Upper lobe of right lung (tissue), 1 donor: ENCODE results near the gene KLK10. TPM values are rescaled to one million over a fixed set of nuclear protein-coding genes. Genes with fewer than 3 reads are reported as not detected.

Source experiments
- ATAC-seq: fragments of 200-7000 bp; cut with Tn5 transposase; one replicate; pipeline ENCODE4 v1.9.1; 2020; ENCODE audit warnings: mild to moderate bottlenecking, moderate library complexity
- DNase-seq: peaks from one replicate; pipeline ENCODE4 v3.0.0-alpha.2; 2020
- H3K27ac ChIP-seq: fragments of 200-600 bp; one replicate; pipeline ENCODE4 v1.8.0; 2022
- H3K27me3 ChIP-seq: fragments of 200-600 bp; one replicate; pipeline ENCODE4 v1.8.0; 2022; ENCODE audit warnings: mild to moderate bottlenecking
- H3K36me3 ChIP-seq: fragments of 200-600 bp; one replicate; pipeline ENCODE4 v1.8.0; 2022
- H3K4me1 ChIP-seq: fragments of 200-600 bp; one replicate; pipeline ENCODE4 v1.8.0; 2022
- H3K4me3 ChIP-seq: fragments of 200-600 bp; one replicate; pipeline ENCODE4 v1.8.0; 2022; ENCODE audit warnings: mild to moderate bottlenecking
- H3K9me3 ChIP-seq: fragments of 200-600 bp; one replicate; pipeline ENCODE4 v1.8.0; 2022
- intact Hi-C: fragments of 100-400 bp; cut with DNase I; formaldehyde crosslinking; loops from one replicate; pipeline ENCODE4 v1.11.0; 2022
- long read RNA-seq: library from polyadenylated mRNA; unstranded; transcript quantifications from one replicate; pipeline ENCODE4 v2.0.0, GENCODE V29; 2021
- total RNA-seq: library from RNA; stranded (reverse); fragmentation: NEBNext Ultra II Directional; extraction: Animal tissue kit (Norgen Biotek cat#: 25700); gene quantifications from one replicate; pipeline ENCODE4 v1.2.1, GENCODE V29; 2021
- TF ChIP-seq, protein P1 (sequence below): fragments of 200-600 bp; IDR thresholded peaks from one replicate; pipeline ENCODE4 v1.8.0; 2022; ENCODE audit warnings: antibody characterized with exemption
- donor health status: DM: no; HTN: yes; CAD: no; lungs with severe emphysema.

The KLK10 gene, protein sequence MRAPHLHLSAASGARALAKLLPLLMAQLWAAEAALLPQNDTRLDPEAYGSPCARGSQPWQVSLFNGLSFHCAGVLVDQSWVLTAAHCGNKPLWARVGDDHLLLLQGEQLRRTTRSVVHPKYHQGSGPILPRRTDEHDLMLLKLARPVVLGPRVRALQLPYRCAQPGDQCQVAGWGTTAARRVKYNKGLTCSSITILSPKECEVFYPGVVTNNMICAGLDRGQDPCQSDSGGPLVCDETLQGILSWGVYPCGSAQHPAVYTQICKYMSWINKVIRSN
- 4.7 TPM for total RNA-seq
- long read RNA-seq, transcript KLK10-202 (6 exons, 1,508 nt) = major isoform, 7 of 14 reads
- long read RNA-seq, partial matches to known transcripts = 3 of 14 reads
- long read RNA-seq, other reads (novel, unspliced or antisense) = 3 of 14 reads

DNA sequence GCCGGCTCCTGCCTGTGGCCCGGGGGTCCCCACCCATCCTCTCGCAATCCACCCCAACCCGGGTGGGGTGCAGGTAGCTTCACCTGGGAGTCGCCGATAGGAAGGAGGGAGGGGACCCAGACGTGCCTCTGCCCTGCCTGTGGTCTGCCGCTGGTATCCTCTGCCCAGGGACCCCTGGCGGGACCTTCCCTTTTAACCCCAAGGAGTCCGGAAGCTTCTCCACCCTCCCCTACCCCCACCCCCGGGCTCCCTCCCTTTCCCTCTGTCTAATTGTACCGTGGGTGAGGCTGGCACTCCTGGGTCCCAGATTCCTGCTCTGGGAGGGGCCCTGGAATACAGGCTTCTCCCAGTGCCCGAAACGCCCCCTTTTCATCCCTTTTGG, at the start of gene KLK10:
KLK10 (minus strand) TSS at position 166 of the 382 bp plus-strand sequence. CDS start 579 bp downstream, outside the sequence.
- peak within 1 kb of the TSS; percentile 37 for H3K4me3 ChIP-seq
- no peaks in the 10 kb centered on the region for H3K9me3 ChIP-seq
- ATAC-seq (peak; percentile 4), DNase-seq (no peak)
- TF ChIP-seq, protein P1, sequence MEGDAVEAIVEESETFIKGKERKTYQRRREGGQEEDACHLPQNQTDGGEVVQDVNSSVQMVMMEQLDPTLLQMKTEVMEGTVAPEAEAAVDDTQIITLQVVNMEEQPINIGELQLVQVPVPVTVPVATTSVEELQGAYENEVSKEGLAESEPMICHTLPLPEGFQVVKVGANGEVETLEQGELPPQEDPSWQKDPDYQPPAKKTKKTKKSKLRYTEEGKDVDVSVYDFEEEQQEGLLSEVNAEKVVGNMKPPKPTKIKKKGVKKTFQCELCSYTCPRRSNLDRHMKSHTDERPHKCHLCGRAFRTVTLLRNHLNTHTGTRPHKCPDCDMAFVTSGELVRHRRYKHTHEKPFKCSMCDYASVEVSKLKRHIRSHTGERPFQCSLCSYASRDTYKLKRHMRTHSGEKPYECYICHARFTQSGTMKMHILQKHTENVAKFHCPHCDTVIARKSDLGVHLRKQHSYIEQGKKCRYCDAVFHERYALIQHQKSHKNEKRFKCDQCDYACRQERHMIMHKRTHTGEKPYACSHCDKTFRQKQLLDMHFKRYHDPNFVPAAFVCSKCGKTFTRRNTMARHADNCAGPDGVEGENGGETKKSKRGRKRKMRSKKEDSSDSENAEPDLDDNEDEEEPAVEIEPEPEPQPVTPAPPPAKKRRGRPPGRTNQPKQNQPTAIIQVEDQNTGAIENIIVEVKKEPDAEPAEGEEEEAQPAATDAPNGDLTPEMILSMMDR = no peak
- intact Hi-C loops = no loop called here
- H3K4me1 ChIP-seq = peaks cover 12% of the 10 kb centered on the region
- H3K27me3 ChIP-seq = peaks cover 60% of the 10 kb centered on the region
- H3K27ac ChIP-seq = no peak within 1 kb of the TSS
- H3K36me3 ChIP-seq = no peaks in the 10 kb centered on the region

DNA sequence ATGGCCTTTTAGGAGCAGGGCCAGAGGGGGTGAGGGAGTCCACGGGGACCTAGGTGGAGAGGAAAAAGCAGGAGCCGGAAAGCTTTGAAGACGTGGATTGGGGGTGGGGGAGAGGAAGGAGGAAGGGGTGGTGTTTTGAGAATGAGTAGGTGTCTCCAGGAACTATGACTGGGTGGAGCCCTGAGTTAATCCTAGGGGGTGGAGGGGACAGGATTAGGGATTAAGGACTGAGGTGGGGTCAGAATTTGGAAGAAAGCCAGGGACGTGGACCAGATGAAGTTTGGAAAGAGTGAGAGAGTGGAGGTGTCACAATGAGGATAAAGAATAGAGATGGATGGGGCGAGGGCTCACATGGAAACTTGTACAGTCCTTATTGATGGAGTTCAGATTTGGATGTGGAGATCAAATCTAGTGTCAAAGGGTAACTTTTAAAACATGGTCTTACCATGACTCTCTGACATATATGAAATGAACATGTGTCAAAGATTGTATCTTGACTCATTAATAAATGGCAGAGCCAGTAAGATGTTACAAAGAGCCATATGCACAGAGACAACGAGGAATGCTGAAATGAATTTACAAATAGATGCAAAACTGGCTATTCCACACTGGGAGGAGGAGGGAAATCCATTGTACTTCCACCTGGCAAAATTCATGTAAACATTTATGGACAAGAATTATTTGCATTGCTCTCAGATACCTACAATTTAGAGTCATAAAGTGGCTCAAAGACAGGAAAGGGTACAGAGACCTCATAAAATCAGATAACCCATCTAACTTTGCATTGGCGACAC, 47.1 kb upstream of the KLK10 start:
- peaks cover 37% of the 10 kb centered on the region for H3K27me3 ChIP-seq
- ATAC-seq (no peak), DNase-seq (no peak)
- no peak overlapping the region for H3K27ac ChIP-seq
- H3K9me3 ChIP-seq = no peaks in the 10 kb centered on the region
- no peak overlapping the region for H3K4me3 ChIP-seq
- H3K36me3 ChIP-seq = no peaks in the 10 kb centered on the region
- TF ChIP-seq, protein P1 = no peak
- no peaks in the 10 kb centered on the region for H3K4me1 ChIP-seq
- intact Hi-C loops = no loop called here

DNA sequence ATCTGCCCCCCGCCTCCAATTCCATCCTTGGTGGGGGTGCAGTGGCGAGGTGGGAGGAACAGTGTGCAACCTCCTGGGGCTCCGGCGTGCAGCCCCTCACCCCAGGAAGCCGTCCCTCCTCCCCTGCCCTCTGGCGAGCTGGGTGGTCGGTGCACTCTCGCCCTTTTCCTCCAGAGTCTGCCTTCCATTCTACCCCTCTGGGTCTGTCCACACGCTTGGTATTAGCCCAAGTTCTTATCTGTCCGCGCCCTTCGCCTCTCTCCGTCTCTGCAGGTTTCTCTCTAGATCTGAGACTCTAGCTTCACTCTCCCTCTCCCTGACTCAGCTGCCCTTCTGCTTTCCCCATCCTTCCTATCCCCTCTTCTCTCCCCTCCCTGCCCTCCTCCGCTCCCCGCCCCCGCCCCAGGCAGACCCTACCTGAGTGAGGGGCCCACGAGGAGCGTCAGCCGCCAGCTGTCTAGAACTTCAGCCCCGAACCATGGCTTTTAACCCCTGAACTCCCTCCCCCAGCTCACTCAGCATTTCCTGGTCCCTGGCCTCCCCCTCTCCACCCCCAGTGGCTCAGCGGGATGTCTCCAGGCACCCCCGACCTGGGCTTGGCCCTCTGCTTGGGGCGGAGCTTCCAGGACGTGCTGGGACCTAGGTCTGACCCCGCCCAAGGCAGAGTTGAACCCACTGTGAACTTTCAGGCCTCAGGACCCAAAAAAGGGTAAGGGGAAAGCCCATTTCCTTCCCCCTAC, 45.9 kb upstream of the KLK10 start:
- ATAC-seq (no peak), DNase-seq (no peak)

DNA sequence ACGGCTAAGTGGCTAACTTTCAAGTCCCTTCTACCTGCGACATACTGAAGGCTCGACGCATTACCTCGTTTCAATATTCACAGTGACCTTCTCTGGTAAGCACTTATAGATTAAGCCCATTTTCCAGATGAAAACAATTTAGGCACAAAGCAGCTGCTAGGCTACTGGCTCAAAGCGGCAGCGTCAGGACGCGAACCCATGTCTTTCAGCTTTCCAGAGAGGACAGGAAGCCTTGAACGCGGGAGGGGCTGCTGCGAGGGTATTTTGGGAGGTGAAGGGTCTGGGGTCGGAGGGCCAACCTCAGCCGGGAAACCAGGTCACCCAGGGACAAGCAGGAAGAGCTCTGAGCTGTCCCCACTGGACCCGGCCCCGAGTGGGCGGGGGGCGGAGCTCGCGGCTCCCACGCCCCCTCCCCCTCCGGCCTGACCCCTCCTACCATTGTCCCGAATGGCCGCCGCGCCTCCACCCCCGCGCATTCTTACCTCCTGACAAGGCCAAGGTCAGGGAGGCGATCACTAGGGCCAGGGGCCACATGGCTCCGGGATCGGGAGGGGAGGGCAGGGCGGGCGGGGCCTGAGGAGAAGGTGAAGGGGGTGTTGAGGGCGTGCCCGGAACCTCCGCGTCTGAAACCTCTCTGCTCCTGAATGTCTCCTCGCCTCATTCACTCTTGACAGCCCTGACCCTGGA, 45.2 kb upstream of the KLK10 start, which contains the start of gene KLK13:
KLK13 (minus strand) TSS at position 559 of the 687 bp plus-strand sequence; CDS start at position 534, 25 bp downstream.
- DNase-seq (peak; percentile 73), ATAC-seq (peak; percentile 74)
- intact Hi-C loops = no loop called here
- Histone ChIP-seq H3K36me3 (no peaks in the 10 kb centered on the region), H3K27me3 (peaks cover 43% of the 10 kb centered on the region), H3K4me1 (no peaks in the 10 kb centered on the region), H3K27ac (no peak within 1 kb of the TSS), H3K4me3 (peak within 1 kb of the TSS; percentile 25), H3K9me3 (no peaks in the 10 kb centered on the region)
- TF ChIP-seq, protein P1 = no peak

More for the DNA sequence above, 45.9 kb upstream of the KLK10 start:
- peaks cover 38% of the 10 kb centered on the region for H3K27me3 ChIP-seq
- H3K4me1 ChIP-seq = no peaks in the 10 kb centered on the region
- no peaks in the 10 kb centered on the region for H3K9me3 ChIP-seq
- peak overlapping the region; percentile 25 for H3K4me3 ChIP-seq
- H3K27ac ChIP-seq = no peak overlapping the region
- intact Hi-C loops = no loop called here
- no peaks in the 10 kb centered on the region for H3K36me3 ChIP-seq
- TF ChIP-seq, protein P1 = no peak

DNA sequence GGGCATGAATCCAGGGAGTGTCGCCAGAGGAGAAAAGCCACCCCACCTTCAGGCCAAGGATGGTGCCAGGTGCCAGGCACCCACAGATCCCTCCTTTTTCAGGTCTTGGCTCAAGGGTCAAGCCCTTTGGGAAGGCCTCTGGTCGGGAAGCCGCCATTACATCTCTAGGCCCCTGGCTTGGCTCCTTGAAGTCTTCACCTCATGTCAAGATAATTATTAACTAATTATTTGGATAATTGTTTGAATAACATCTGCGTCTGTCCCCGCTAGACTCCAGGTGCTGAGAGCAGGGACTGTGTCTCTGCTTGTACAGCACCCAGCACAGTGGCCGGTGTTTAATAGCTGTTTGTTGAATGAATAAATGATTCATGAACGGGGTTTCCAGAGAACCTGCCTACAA, 44.2 kb upstream of the KLK10 start:
- H3K36me3 ChIP-seq = no peaks in the 10 kb centered on the region
- peaks cover 45% of the 10 kb centered on the region for H3K27me3 ChIP-seq

More for the DNA sequence above, 44.2 kb upstream of the KLK10 start:
- no peak for ATAC-seq
- H3K9me3 ChIP-seq = no peaks in the 10 kb centered on the region
- no peak for DNase-seq
- intact Hi-C loops = no loop called here
- H3K4me3 ChIP-seq = no peak overlapping the region
- no peak overlapping the region for H3K27ac ChIP-seq
- TF ChIP-seq, protein P1 = no peak
- no peaks in the 10 kb centered on the region for H3K4me1 ChIP-seq
